Measurements from ENCODE around the gene EEFSEC. TPM values are rescaled to one million over a fixed set of nuclear protein-coding genes. Genes with fewer than 3 reads are reported as not detected.

EEFSEC gene
- total RNA-seq, 3 donors from 2014 or later: 13.9 to 28.2 (median 19.8) TPM

GRCh38 chr3:128359846-128360642 lies 206.8 kb downstream of the EEFSEC start:
- TF ChIP-seq CTCF (IDR thresholded peaks at IDR 0.05) (no peak), POLR2AphosphoS5 (IDR thresholded peaks at IDR 0.05) (no peak), POLR2A (IDR thresholded peaks at IDR 0.05) (no peak)
- no peaks in the 10 kb centered on the region for H3K27me3 ChIP-seq
- intact Hi-C loops (cut with DNase I; ENCODE audit: low total_unique reads): no loop called here
- H3K4me1 ChIP-seq: no peaks in the 10 kb centered on the region
- H3K4me3 ChIP-seq: no peak overlapping the region
- DNase-seq (ENCODE audit: low spot score in 2 of 2): no peak
- no peaks in the 10 kb centered on the region for H3K36me3 ChIP-seq
- H3K9me3 ChIP-seq: no peaks in the 10 kb centered on the region
- H3K27ac ChIP-seq: no peak overlapping the region

- Histone ChIP-seq H3K4me3 (no peak overlapping the region), H3K36me3 (no peaks in the 10 kb centered on the region)
- intact Hi-C loops (cut with DNase I; ENCODE audit: low total_unique reads): no loop called here
Observed at GRCh38 chr3:128360705-128361271, 207.5 kb downstream of the EEFSEC start.

DNA sequence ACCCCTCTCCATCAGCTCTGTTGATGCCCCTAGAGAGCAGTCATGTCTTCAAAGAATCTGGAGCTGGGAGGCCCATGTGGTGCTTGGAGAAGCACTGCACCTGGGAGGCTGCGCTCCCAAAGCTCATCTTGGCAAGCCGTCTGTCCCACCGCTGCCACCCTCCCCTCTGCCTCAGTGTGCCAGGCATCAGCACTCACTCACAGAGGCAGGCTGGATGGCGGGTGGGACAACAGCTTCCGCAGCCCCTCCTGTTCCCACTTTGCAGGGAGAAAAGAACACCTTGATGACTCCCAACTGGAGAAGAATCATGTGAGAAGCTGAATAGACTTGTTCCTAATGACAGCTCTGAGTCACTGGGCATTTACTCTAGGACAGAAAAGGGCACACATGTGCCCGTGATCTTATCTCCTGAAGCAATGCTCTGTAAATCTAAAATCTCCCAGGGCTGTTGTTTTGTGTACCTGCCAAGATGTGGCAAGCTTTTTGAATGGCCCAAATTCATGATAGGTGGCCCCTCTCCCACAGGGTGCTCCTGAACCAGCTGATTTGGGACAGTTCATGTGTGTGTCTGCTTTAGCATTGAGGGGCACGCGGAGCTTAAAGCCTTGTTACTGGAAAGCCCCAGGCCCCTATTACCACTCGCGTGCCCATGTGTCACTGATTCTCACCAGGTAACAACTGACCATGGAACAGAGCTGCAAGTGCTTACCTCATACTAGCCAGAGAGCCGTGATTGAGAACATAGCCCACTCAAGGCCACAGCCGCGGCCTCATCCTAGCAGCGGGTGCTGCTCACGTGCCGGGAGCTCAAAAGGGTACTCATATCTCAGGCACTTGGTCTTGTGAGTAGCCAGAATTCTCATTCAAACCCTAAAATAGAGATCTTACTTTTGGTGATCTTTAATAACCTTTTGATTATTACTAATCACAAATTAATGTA lies 209.0 kb downstream of the EEFSEC start:
- Histone ChIP-seq H3K27me3 (no peaks in the 10 kb centered on the region), H3K9me3 (no peaks in the 10 kb centered on the region), H3K27ac (no peak overlapping the region), H3K4me1 (no peaks in the 10 kb centered on the region), H3K36me3 (no peaks in the 10 kb centered on the region), H3K4me3 (no peak overlapping the region)
- no peak for DNase-seq (ENCODE audit: low spot score in 2 of 2)
- intact Hi-C loops (cut with DNase I; ENCODE audit: low total_unique reads): no loop called here
- no peak for TF ChIP-seq CTCF (IDR thresholded peaks at IDR 0.05)
- no peak for TF ChIP-seq POLR2A (IDR thresholded peaks at IDR 0.05)

More at GRCh38 chr3:128360705-128361271, 207.5 kb downstream of the EEFSEC start:
- no peaks in the 10 kb centered on the region for H3K4me1 ChIP-seq
- TF ChIP-seq CTCF (IDR thresholded peaks at IDR 0.05): no peak
- TF ChIP-seq POLR2AphosphoS5 (IDR thresholded peaks at IDR 0.05): no peak
- TF ChIP-seq POLR2A (IDR thresholded peaks at IDR 0.05): no peak
- no peak overlapping the region for H3K27ac ChIP-seq
- H3K27me3 ChIP-seq: no peaks in the 10 kb centered on the region
- no peaks in the 10 kb centered on the region for H3K9me3 ChIP-seq
- DNase-seq (ENCODE audit: low spot score in 2 of 2): no peak

DNA sequence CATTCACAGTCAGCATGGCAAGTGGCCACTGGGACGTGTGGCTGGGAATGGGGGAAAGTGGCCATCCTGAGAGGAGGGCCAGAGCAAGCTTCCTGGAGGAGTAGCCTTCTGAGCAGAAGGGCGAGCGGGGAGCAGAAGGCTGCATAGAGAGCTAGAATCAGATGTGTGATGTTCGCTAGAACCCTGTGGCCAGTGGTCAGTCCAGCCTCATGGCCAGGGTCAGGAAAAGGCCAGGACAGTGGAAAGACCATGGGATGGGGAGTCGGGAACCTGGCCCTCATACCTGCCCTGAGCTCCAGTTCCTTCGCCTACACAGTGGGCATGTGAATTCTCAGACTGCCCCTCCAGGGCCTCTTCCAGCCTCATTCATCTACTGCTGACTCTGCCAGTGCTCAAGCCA lies 211.0 kb downstream of the EEFSEC start:
- Histone ChIP-seq H3K9me3 (no peaks in the 10 kb centered on the region), H3K27ac (no peak overlapping the region), H3K36me3 (no peaks in the 10 kb centered on the region), H3K27me3 (no peaks in the 10 kb centered on the region), H3K4me1 (no peaks in the 10 kb centered on the region), H3K4me3 (no peak overlapping the region)
- TF ChIP-seq CTCF (IDR thresholded peaks at IDR 0.05) (no peak), POLR2AphosphoS5 (IDR thresholded peaks at IDR 0.05) (no peak), POLR2A (IDR thresholded peaks at IDR 0.05) (no peak)
- intact Hi-C loops (cut with DNase I; ENCODE audit: low total_unique reads): no loop called here
- DNase-seq (ENCODE audit: low spot score in 2 of 2): no peak

Measured in breast epithelium (tissue), 4 donors.